HepG2 (cell line): ENCODE results near the gene TNS1. TPM values are rescaled to one million over a fixed set of nuclear protein-coding genes. Genes with fewer than 3 reads are reported as not detected.

Source experiments
- KLF15 ChIP-seq: sonication (generic); formaldehyde crosslinking; IDR thresholded peaks from 2 replicates; pipeline ENCODE4 v1.8.1; 2023; ENCODE audit warnings: borderline replicate concordance, mild to moderate bottlenecking, inconsistent platforms, missing genetic modification reagents, mixed read lengths
- RFXAP ChIP-seq: sonication (generic); formaldehyde crosslinking; IDR thresholded peaks from 2 replicates; pipeline ENCODE4 v1.4.0; 2020; ENCODE audit warnings: missing genetic modification reagents, borderline replicate concordance
- TEAD3 ChIP-seq: optimal IDR thresholded peaks from 2 replicates; pipeline ENCODE3; 2016; ENCODE audit warnings: borderline replicate concordance
- ZNF121 ChIP-seq: sonication (generic); formaldehyde crosslinking; IDR thresholded peaks from 2 replicates; pipeline ENCODE4 v1.5.0; 2020; ENCODE audit warnings: mild to moderate bottlenecking, missing genetic modification reagents
- ZNF550 ChIP-seq: sonication (generic); formaldehyde crosslinking; IDR thresholded peaks from 2 replicates; pipeline ENCODE4 v1.4.0; 2020; ENCODE audit warnings: mild to moderate bottlenecking, missing genetic modification reagents, borderline replicate concordance
- ZNF713 ChIP-seq: sonication (generic); formaldehyde crosslinking; IDR thresholded peaks from 2 replicates; pipeline ENCODE4 v1.4.0; 2020; ENCODE audit warnings: mild to moderate bottlenecking, missing genetic modification reagents
- ZNF724P ChIP-seq: sonication (generic); formaldehyde crosslinking; IDR thresholded peaks from 2 replicates; pipeline ENCODE4 v1.8.0; 2022; ENCODE audit warnings: missing genetic modification reagents, borderline replicate concordance
- ZNF737 ChIP-seq: sonication (generic); formaldehyde crosslinking; IDR thresholded peaks from 2 replicates; pipeline ENCODE4 v1.5.0; 2020; ENCODE audit warnings: missing genetic modification reagents, mild to moderate bottlenecking, borderline replicate concordance
- polyA plus RNA-seq, 8 experiments: library from polyadenylated mRNA; depleted of rRNA in 3 of 8; stranded (reverse) in 7 of 8; unstranded in 1 of 8; fragments of >200 nt; fragmentation: Illumina TruSeq in 4 of 8; extraction: Trizol in 4 of 8; gene quantifications; 2 replicates each; pipeline versions ENCODE4 v1.2.1 to v1.2.3, GENCODE V29; 2011 to 2016; ENCODE audit warnings: low read depth in 4 of 8, missing spikeins in 1 of 8, mixed read lengths in 1 of 8; ENCODE audit not compliant: insufficient read depth in 1 of 8
- total RNA-seq, 5 experiments: library from RNA; depleted of rRNA; stranded (reverse); fragments of >200 nt; fragmentation: Illumina TruSeq; extraction: Trizol; gene quantifications; 2 replicates each; pipeline ENCODE4 v1.2.3, GENCODE V29; 2016; ENCODE audit warnings: low read depth in 1 of 5
- TF ChIP-seq, protein P1 (sequence below): IDR thresholded peaks from 2 replicates; pipeline ENCODE4 v1.6.1; 2012; ENCODE audit warnings: low read depth, low read length, improper control_type of control experiment
- TF ChIP-seq, protein P2 (sequence below): sonication (generic); formaldehyde crosslinking; IDR thresholded peaks from 2 replicates; pipeline ENCODE4 v1.5.1; 2020; ENCODE audit warnings: mild to moderate bottlenecking, missing genetic modification reagents, borderline replicate concordance
- TF ChIP-seq, protein P3 (sequence below): IDR thresholded peaks from 2 replicates; pipeline ENCODE4 v1.6.1; 2016; ENCODE audit warnings: missing genetic modification reagents, missing compliant biosample characterization
- TF ChIP-seq, protein P4 (sequence below): sonication (generic); formaldehyde crosslinking; IDR thresholded peaks from 2 replicates; pipeline ENCODE4 v1.4.0; 2020; ENCODE audit warnings: missing genetic modification reagents, borderline replicate concordance
- TF ChIP-seq, protein P5 (sequence below): sonication (generic); formaldehyde crosslinking; IDR thresholded peaks from 2 replicates; pipeline ENCODE4 v1.4.0; 2020; ENCODE audit warnings: missing genetic modification reagents
- TF ChIP-seq, protein P6 (sequence below), 2 experiments: sonication (generic) in 1 of 2; formaldehyde crosslinking in 1 of 2; IDR thresholded peaks; 2 replicates each; pipeline versions ENCODE4 v1.4.0 to v1.6.1; 2018 to 2020; ENCODE audit warnings: missing genetic modification reagents in 2 of 2, borderline replicate concordance in 1 of 2, low read depth in 1 of 2, mild to moderate bottlenecking in 1 of 2, missing biosample characterization in 1 of 2

Gene TNS1
- total and polyA plus RNA-seq, 2 of the 13 experiments (the other 11 are each of a cell fraction or from before 2014, with no cell fraction given): 1.9 to 118 TPM

DNA sequence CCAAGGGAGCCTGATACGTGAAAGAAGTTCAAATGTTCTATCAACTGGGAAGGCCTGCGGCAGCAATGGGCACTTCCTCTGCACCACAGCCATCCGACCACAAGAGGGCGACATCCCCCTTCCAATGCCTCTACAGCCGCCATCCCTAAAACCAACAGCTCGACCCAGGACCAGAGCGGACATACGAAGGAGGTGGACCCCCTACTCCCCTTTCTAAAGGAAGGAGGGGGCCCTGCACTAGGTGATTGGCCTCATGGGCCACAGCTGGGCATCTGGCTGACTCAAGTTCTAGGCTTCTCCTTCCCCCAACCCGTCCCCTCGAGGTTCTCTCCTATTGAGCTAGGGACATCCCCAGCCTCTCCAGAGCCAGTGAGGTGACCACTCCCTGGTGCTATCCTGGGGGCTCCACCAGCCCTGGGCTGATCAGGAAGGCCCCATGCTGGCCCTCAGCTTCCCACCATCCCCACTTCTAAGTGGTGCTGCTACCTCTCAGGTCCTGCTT lies 217.2 kb downstream of the TNS1 start (continued):
- TF ChIP-seq, protein P1, sequence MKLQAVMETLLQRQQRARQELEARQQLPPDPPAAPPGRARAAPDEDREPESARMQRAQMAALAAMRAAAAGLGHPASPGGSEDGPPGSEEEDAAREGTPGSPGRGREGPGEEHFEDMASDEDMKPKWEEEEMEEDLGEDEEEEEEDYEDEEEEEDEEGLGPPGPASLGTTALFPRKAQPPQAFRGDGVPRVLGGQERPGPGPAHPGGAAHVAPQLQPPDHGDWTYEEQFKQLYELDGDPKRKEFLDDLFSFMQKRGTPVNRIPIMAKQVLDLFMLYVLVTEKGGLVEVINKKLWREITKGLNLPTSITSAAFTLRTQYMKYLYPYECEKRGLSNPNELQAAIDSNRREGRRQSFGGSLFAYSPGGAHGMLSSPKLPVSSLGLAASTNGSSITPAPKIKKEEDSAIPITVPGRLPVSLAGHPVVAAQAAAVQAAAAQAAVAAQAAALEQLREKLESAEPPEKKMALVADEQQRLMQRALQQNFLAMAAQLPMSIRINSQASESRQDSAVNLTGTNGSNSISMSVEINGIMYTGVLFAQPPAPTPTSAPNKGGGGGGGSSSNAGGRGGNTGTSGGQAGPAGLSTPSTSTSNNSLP: no peak
- TF ChIP-seq, protein P2, sequence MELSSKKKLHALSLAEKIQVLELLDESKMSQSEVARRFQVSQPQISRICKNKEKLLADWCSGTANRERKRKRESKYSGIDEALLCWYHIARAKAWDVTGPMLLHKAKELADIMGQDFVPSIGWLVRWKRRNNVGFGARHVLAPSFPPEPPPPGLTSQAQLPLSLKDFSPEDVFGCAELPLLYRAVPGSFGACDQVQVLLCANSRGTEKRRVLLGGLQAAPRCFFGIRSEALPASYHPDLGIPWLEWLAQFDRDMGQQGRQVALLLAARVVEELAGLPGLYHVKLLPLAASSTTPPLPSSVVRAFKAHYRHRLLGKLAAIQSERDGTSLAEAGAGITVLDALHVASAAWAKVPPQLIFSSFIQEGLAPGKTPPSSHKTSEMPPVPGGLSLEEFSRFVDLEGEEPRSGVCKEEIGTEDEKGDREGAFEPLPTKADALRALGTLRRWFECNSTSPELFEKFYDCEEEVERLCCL (CRISPR knock-in tag): no peak
- TF ChIP-seq ZNF121 (CRISPR knock-in tag) (no peak), ZNF724P (CRISPR knock-in tag) (no peak), RFXAP (CRISPR knock-in tag) (no peak), KLF15 (CRISPR knock-in tag) (no peak), ZNF550 (CRISPR knock-in tag) (peak; percentile 94; the same call in 1 of the 2 replicates), ZNF737 (CRISPR knock-in tag) (no peak), ZNF713 (no peak), TEAD3 (CRISPR knock-in tag) (no peak)
- TF ChIP-seq, protein P3, sequence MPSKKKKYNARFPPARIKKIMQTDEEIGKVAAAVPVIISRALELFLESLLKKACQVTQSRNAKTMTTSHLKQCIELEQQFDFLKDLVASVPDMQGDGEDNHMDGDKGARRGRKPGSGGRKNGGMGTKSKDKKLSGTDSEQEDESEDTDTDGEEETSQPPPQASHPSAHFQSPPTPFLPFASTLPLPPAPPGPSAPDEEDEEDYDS (CRISPR knock-in tag): no peak
- TF ChIP-seq, protein P4, sequence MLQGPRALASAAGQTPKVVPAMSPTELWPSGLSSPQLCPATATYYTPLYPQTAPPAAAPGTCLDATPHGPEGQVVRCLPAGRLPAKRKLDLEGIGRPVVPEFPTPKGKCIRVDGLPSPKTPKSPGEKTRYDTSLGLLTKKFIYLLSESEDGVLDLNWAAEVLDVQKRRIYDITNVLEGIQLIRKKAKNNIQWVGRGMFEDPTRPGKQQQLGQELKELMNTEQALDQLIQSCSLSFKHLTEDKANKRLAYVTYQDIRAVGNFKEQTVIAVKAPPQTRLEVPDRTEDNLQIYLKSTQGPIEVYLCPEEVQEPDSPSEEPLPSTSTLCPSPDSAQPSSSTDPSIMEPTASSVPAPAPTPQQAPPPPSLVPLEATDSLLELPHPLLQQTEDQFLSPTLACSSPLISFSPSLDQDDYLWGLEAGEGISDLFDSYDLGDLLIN (CRISPR knock-in tag): no peak
- TF ChIP-seq, protein P5, sequence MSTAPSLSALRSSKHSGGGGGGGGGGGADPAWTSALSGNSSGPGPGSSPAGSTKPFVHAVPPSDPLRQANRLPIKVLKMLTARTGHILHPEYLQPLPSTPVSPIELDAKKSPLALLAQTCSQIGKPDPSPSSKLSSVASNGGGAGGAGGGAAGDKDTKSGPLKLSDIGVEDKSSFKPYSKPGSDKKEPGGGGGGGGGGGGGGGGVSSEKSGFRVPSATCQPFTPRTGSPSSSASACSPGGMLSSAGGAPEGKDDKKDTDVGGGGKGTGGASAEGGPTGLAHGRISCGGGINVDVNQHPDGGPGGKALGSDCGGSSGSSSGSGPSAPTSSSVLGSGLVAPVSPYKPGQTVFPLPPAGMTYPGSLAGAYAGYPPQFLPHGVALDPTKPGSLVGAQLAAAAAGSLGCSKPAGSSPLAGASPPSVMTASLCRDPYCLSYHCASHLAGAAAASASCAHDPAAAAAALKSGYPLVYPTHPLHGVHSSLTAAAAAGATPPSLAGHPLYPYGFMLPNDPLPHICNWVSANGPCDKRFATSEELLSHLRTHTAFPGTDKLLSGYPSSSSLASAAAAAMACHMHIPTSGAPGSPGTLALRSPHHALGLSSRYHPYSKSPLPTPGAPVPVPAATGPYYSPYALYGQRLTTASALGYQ: no peak
- TF ChIP-seq, protein P6, sequence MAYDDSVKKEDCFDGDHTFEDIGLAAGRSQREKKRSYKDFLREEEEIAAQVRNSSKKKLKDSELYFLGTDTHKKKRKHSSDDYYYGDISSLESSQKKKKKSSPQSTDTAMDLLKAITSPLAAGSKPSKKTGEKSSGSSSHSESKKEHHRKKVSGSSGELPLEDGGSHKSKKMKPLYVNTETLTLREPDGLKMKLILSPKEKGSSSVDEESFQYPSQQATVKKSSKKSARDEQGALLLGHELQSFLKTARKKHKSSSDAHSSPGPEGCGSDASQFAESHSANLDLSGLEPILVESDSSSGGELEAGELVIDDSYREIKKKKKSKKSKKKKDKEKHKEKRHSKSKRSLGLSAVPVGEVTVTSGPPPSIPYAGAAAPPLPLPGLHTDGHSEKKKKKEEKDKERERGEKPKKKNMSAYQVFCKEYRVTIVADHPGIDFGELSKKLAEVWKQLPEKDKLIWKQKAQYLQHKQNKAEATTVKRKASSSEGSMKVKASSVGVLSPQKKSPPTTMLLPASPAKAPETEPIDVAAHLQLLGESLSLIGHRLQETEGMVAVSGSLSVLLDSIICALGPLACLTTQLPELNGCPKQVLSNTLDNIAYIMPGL (CRISPR knock-in tag; IDR thresholded peaks at IDR 0.05; ENCODE audit: borderline replicate concordance in 1 of 2, low read depth in 1 of 2): peak; percentile 63 to 70; a peak in 3 of 4 replicates
